ENCODE results near the gene C2CD4D. TPM values are rescaled to one million over a fixed set of nuclear protein-coding genes. Genes with fewer than 3 reads are reported as not detected.
"Not testable (repeated sequence)": the region's sequence is repeated elsewhere in the genome, so short reads cannot be mapped to it uniquely, and the experiment has no call there.

The C2CD4D gene
- total RNA-seq, 2 donors from 2014 or later: 1.9 to 2.3 TPM

DNA sequence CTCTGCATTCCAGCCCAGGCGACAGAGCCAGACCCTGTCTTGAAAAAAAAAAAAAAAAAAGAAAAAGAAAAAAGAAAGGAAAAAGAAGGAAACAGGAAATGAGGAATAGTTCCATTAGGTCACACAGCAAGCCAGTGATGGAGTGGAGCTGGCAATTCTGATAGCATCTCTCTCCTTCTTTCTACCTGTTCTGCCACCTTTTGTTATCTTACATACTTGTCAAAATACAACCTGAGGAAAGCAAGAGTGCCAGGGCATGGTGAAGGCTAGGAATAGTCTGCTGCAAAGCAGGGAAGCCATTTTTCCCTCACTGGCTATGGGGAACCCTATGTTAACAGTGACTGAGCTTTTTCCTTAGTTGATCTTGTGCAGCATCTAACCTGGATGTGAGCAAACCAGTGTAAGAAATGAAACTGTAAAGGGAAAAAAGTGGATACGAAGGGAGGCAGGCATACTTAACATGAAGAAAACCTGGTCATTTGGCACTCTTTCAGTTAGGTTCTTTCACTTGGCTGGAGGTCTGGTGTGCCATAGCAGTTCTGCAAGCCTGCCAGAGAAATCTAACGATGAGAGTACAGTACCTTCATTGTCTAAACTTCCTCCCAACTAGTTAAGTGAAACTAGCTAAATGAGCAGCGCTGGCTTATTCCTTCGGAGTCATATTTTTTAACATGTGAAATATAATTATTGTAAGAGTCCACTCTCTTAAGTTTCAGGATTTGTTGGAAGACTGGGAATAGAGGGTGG is 31.8 kb upstream of the C2CD4D start:
- Mint-ChIP-seq H3K27ac (peak overlapping the region; percentile 49), H3K36me3 (ENCODE audit: low read depth) (peaks cover 3% of the 10 kb centered on the region), H3K4me1 (peaks cover 15% of the 10 kb centered on the region), H3K4me3 (no peak overlapping the region), H3K27me3 (no peaks in the 10 kb centered on the region)
- no peak for ATAC-seq
- H3K9me3 ChIP-seq (ENCODE audit: control insufficient read depth, low read length, poor library complexity, severe bottlenecking): no peaks in the 10 kb centered on the region
- DNase-seq: no peak

DNA sequence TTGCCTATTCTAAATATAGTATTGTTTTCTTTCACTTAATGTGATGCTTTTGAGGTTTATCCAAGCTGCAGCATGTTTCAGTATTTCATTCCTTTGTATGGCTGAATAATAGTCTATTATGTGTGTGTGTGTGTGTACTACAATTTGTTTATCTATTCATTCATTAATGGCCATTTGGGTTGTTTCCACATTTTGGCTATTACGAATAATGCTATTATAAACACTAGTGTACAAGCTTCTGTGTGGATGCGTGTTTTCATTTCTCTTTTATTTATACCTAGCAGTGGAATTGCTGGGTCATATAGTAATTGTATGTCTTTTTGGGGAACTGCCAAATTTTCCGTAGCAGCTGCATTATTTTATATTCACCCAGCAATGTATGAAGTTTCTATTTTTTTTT is 28.9 kb upstream of the C2CD4D start:
- DNase-seq (no peak), ATAC-seq (no peak)
- no peak overlapping the region for H3K4me3 Mint-ChIP-seq
- H3K9me3 ChIP-seq (ENCODE audit: control insufficient read depth, low read length, poor library complexity, severe bottlenecking): no peaks in the 10 kb centered on the region
- H3K36me3 Mint-ChIP-seq (ENCODE audit: low read depth): peaks cover 4% of the 10 kb centered on the region
- peaks cover 3% of the 10 kb centered on the region for H3K4me1 Mint-ChIP-seq
- H3K27ac Mint-ChIP-seq: no peak overlapping the region
- no peaks in the 10 kb centered on the region for H3K27me3 Mint-ChIP-seq

DNA sequence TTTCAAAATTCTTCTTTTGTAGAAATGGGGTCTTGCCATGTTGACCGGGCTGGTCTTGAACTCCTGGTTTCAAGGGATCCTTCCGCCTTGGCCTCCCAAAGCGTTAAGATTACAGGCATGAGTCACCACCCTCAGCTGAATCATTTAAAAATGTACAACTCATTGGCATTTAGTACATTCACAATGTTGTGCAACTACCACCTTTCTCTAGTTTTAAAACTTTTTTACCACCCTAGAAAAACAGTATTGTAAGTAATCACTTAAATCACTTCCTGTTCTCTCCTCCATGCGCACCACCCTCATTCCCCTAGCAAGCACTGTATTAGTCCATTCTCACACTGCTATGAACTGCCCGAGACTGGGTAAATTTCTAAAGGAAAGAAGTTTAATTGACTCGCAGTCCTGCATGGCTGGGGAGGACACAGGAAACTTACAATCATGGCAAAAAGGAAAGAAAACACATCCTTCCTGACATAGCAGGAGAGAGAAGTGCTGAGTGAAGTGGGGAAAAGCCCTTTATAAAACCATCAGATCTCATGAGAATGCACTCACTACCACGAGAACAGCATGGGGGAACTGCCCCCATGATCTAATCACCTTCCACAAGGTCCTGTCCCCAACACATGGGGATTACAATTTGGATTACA is 28.3 kb upstream of the C2CD4D start:
- Mint-ChIP-seq H3K27ac (no peak overlapping the region), H3K36me3 (ENCODE audit: low read depth) (peaks cover 2% of the 10 kb centered on the region), H3K27me3 (no peaks in the 10 kb centered on the region), H3K4me3 (no peak overlapping the region), H3K4me1 (peaks cover 3% of the 10 kb centered on the region)
- DNase-seq: no peak
- H3K9me3 ChIP-seq (ENCODE audit: control insufficient read depth, low read length, poor library complexity, severe bottlenecking): no peaks in the 10 kb centered on the region
- no peak for ATAC-seq

DNA sequence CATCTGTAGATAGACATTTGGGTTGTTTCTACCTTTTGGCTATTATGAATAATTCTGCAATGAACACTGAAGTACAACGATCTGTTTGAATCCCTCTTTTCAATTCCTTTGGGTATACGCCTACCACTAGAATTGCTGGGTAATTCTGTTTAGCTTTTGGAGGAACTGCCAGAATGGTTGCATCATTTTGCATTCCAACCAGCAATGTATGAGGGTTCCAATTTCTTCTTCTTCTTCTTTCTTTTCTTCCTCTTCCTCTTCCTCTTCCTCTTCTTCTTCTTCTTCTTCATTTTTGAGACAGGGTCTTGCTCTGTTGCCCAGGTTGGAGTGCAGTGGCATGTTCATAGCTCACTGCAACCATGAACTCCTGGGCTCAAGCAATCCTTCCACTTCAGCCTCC is 27.7 kb upstream of the C2CD4D start:
- Mint-ChIP-seq H3K27ac (no peak overlapping the region), H3K27me3 (no peaks in the 10 kb centered on the region), H3K4me1 (peaks cover 5% of the 10 kb centered on the region), H3K4me3 (no peak overlapping the region), H3K36me3 (ENCODE audit: low read depth) (peaks cover 2% of the 10 kb centered on the region)
- H3K9me3 ChIP-seq (ENCODE audit: control insufficient read depth, low read length, poor library complexity, severe bottlenecking): no peaks in the 10 kb centered on the region
- DNase-seq (no peak), ATAC-seq (no peak)

DNA sequence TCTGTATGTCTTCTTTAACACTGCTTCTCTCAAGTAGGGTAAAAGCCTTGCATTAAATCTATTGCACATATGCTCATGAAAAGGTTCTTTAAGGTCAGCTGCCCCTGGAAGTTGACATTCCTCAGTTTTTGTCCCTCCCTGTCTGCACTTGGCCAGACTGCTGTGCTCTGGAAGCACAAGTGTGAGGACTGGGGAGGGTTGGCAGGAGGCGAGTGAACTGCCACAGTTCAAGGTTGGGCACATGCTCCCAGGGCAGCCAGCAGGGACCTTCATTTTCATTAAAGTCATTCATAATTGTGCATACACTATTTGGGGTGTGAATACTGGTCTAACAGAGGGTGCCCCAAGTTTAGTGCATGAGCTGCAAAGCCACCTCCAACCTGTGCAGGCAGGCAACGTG is 24.8 kb upstream of the C2CD4D start:
- Mint-ChIP-seq H3K4me3 (no peak overlapping the region), H3K36me3 (ENCODE audit: low read depth) (peaks cover 2% of the 10 kb centered on the region), H3K4me1 (peaks cover 2% of the 10 kb centered on the region), H3K27me3 (no peaks in the 10 kb centered on the region), H3K27ac (no peak overlapping the region)
- no peaks in the 10 kb centered on the region for H3K9me3 ChIP-seq (ENCODE audit: control insufficient read depth, low read length, poor library complexity, severe bottlenecking)
- DNase-seq (no peak), ATAC-seq (no peak)

DNA sequence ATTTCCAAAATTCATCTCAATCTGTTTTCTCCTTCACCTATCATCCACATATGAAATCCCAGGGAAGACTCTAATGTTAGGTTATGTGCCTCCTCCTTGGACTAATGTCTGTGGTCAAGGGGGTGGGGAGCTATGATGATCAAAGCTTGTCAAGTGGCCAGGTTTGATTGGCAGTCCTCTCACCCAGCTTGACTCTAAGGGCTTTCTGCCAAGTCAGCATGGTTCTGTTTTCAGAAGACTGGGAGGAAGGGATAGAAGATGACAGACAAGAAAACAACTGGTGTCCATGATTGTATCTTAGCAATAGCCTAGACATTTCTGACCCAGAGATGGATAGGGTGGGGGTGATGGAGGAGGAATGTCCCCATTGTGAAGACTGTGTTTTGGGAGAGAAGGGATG is 23.0 kb upstream of the C2CD4D start:
- H3K27ac Mint-ChIP-seq: no peak overlapping the region
- ATAC-seq (no peak), DNase-seq (no peak)
- no peak overlapping the region for H3K4me3 Mint-ChIP-seq
- H3K9me3 ChIP-seq (ENCODE audit: control insufficient read depth, low read length, poor library complexity, severe bottlenecking): no peaks in the 10 kb centered on the region
- H3K36me3 Mint-ChIP-seq (ENCODE audit: low read depth): peaks cover 2% of the 10 kb centered on the region
- H3K4me1 Mint-ChIP-seq: peaks cover 5% of the 10 kb centered on the region
- H3K27me3 Mint-ChIP-seq: no peaks in the 10 kb centered on the region

DNA sequence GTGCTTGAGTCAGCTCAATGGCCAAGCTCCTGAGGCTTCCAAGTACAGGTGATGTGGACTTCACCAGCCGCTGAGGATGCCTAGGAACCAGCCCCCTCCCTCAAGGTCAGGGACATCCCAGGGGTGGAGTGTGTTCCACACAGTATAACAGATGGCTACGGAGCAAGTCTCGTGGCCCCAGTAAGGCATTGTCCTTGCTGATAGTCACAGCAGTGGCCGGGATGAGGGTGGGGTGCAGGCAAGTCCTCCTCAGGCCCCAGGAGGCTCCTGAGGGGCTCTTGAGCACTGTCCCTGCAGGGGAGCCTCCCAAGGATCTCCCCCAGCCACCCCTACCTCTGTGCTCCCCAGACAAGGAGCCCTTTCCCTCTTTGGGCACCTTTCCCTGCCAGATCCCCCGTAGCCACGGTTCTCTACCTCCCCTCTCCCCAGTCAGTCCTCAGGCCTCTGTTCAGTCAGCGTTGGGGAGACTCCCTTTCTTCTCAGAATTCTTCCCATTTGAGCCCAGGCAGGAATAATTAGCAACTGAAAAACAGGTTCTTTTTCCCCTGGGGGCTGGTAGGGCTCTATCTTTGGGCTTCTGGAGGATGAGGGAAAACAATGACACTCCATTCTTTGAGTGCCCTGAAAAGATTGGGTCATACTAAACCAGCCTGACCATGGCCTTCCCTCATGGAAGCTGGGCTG is 21.0 kb upstream of the C2CD4D start:
- DNase-seq (no peak), ATAC-seq (no peak)

DNA sequence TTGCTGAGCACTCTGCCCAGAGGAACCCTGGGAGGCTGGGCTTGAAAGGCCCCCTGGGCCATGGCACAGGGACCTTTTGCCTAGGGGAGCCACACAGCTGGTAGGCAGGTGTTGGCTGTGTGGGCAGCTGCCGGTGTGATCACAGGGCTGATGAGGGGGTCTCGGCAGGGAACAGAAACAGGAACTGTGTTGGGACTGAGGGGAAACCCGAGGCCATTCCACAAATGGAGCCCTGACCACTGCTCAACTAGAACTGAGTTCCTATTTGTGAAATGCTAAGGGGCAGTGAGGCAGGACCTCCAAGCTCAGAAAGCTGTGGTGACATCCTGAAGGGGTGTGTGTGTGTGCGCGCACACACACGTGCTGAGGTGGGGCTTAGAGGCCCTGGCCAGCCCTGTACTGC is 20.3 kb upstream of the C2CD4D start:
- Mint-ChIP-seq H3K4me1 (peaks cover 7% of the 10 kb centered on the region), H3K27me3 (no peaks in the 10 kb centered on the region), H3K27ac (peak overlapping the region; percentile 45), H3K36me3 (ENCODE audit: low read depth) (no peaks in the 10 kb centered on the region), H3K4me3 (no peak overlapping the region)
- DNase-seq (no peak), ATAC-seq (no peak)
- H3K9me3 ChIP-seq (ENCODE audit: control insufficient read depth, low read length, poor library complexity, severe bottlenecking): no peaks in the 10 kb centered on the region

More for the DNA sequence above, 21.0 kb upstream of the C2CD4D start:
- H3K4me3 Mint-ChIP-seq: no peak overlapping the region
- H3K4me1 Mint-ChIP-seq: peaks cover 7% of the 10 kb centered on the region
- H3K9me3 ChIP-seq (ENCODE audit: control insufficient read depth, low read length, poor library complexity, severe bottlenecking): no peaks in the 10 kb centered on the region
- H3K27me3 Mint-ChIP-seq: no peaks in the 10 kb centered on the region
- no peak overlapping the region for H3K27ac Mint-ChIP-seq
- H3K36me3 Mint-ChIP-seq (ENCODE audit: low read depth): peaks cover 2% of the 10 kb centered on the region

DNA sequence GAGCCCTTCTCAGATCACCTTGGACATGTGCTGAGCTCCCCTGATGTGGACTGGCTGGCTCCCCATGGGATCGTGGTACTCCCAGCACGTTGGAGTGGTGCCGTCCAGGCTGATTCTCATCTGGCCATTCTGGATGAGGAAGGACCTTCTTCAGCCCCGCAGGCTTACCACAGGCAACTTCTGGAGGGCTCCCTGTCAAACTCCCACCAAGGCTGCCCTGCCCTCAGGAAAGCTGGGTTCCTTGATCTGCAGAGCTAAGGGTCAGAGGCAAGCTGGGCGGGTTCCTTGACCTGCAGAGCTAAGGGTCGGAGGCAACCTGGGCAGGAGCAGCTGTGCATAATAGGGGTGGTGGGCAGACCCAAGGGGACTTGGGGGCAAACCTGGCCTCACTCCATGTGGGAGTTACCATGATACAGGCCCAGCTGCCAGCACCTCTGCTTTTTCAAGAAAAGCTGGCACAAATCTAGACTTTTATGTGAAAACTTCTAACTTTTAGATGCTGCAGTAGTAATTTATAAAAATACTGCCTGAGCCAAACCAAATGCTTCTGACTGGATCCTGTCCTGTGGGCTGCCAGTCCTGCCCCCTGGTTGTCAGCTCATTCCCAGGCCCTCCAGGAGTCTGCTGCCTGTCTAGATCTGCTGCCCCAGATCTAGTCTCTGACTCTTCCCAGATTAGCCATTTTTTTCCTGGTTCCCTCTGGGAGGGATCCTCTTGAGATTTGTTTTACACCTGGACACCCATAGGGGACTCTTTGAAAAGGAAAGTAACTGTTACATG is 19.5 kb upstream of the C2CD4D start:
- Mint-ChIP-seq H3K27me3 (no peaks in the 10 kb centered on the region), H3K4me1 (peaks cover 7% of the 10 kb centered on the region), H3K4me3 (no peak overlapping the region), H3K27ac (peak overlapping the region; percentile 45), H3K36me3 (ENCODE audit: low read depth) (no peaks in the 10 kb centered on the region)
- DNase-seq (no peak), ATAC-seq (no peak)
- no peaks in the 10 kb centered on the region for H3K9me3 ChIP-seq (ENCODE audit: control insufficient read depth, low read length, poor library complexity, severe bottlenecking)

DNA sequence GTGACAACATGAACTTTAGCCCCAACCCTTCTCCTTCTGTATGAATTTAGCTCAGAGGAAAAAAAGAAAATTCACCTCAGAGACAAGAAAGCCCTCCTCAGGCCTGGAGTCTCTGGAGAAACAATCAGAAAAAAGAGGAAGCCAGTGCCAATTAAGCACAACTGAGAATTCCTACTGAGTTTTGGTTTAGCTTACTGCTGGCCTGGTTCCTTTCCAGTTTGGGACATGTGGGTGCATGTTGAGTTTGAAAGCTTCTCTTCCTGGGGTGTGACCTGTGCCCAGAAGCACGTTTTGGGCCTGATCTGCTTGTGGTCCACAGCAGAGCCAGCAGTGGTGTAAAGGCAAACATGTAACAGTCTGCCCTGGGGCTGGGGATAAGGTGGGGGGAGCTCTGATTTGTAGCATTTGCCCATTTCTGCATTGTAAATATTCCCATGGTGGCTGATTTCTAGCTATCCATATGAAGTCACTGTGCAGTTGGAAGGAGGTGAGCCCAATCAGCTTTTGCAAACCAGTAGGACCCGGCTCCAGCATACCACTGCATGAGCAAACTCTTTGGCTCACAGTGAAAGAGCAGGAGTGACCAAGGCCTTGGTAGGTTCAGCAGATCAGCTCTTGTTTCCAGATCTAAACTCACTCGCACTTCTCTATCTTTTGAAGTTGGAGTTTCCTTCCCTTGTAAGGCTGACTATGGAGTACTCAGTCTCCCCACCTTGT is 18.6 kb upstream of the C2CD4D start:
- DNase-seq: no peak
- Mint-ChIP-seq H3K4me3 (no peak overlapping the region), H3K36me3 (ENCODE audit: low read depth) (no peaks in the 10 kb centered on the region), H3K4me1 (peaks cover 7% of the 10 kb centered on the region), H3K27me3 (no peaks in the 10 kb centered on the region), H3K27ac (no peak overlapping the region)
- no peaks in the 10 kb centered on the region for H3K9me3 ChIP-seq (ENCODE audit: control insufficient read depth, low read length, poor library complexity, severe bottlenecking)
- no peak for ATAC-seq

DNA sequence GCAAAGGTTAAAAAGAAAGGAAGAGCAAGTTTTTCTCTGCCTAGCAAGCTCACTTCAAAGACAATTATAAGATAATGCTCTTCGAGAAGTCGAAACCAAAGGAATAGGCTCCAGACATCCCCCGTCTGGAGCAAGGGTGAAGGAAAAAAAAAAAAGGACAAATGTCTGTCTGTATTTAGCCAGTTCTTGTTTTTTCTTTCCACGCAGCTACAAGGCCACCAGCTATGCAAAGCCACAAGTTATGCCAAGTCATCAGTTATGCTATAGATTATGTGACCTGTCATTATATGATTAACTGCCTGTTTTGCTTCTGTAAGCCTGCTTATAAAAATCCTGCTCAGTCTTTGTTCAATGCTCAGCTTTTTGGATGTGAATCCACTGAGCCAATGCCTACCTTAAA is 16.3 kb upstream of the C2CD4D start:
- peaks cover 10% of the 10 kb centered on the region for H3K4me1 Mint-ChIP-seq
- no peak overlapping the region for H3K4me3 Mint-ChIP-seq
- H3K27me3 Mint-ChIP-seq: no peaks in the 10 kb centered on the region
- H3K27ac Mint-ChIP-seq: no peak overlapping the region
- H3K36me3 Mint-ChIP-seq (ENCODE audit: low read depth): peaks cover 4% of the 10 kb centered on the region
- ATAC-seq: no peak
- no peak for DNase-seq
- H3K9me3 ChIP-seq (ENCODE audit: control insufficient read depth, low read length, poor library complexity, severe bottlenecking): no peaks in the 10 kb centered on the region

DNA sequence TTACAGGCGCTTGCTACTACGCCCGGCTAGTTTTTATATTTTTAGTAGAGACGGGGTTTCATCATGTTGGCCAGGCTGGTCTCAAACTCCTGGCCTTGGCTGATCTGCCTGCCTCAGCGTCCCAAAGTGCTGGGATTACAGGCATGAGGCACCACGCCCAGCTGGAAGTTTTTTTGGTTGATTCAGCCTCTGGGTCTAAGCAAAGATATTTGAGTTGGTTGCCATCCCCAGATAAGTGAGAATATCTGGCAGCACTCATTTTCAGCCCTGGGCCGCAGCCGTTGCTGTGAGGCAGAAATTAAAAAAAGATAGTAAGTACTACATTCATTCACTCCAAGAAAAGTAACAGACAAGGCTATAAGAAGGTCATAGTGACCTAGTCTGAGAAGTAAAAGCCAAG is 15.9 kb upstream of the C2CD4D start:
- peaks cover 11% of the 10 kb centered on the region for H3K4me1 Mint-ChIP-seq
- DNase-seq; H3K4me3 Mint-ChIP-seq; H3K27ac Mint-ChIP-seq; ATAC-seq; H3K27me3 Mint-ChIP-seq; H3K36me3 Mint-ChIP-seq (ENCODE audit: low read depth); H3K9me3 ChIP-seq (ENCODE audit: control insufficient read depth, low read length, poor library complexity, severe bottlenecking): not testable (repeated sequence)
